ENCODE results near the gene PDE4D. TPM values are rescaled to one million over a fixed set of nuclear protein-coding genes. Genes with fewer than 3 reads are reported as not detected.

PDE4D gene
- total RNA-seq, 1 donor from 2014 or later = 81.0 TPM

GRCh38 chr5:59709846-59710245 lies 183.7 kb downstream of the PDE4D start:
- intact Hi-C loops (cut with micrococcal nuclease) = no loop called here

GRCh38 chr5:59709346-59709821 lies 184.1 kb downstream of the PDE4D start:
- intact Hi-C loops (cut with micrococcal nuclease) = no loop called here

GRCh38 chr5:59704936-59705335 lies 188.6 kb downstream of the PDE4D start:
- intact Hi-C loops (cut with micrococcal nuclease) = no loop called here

- intact Hi-C loops (cut with micrococcal nuclease) = no loop called here
Measured at GRCh38 chr5:59703789-59704188, 189.7 kb downstream of the PDE4D start.

- intact Hi-C loops (cut with micrococcal nuclease) = no loop called here
Measured at GRCh38 chr5:59698207-59699178, 195.0 kb downstream of the PDE4D start.

- intact Hi-C loops (cut with micrococcal nuclease) = no loop called here
Measured at GRCh38 chr5:59694411-59694810, 199.1 kb downstream of the PDE4D start.

- intact Hi-C loops (cut with micrococcal nuclease) = no loop called here
Measured at GRCh38 chr5:59693492-59694309, 199.8 kb downstream of the PDE4D start.

- intact Hi-C loops (cut with micrococcal nuclease) = no loop called here
Measured at GRCh38 chr5:59685793-59686192, 207.7 kb downstream of the PDE4D start.

GRCh38 chr5:59685191-59685530 lies 208.4 kb downstream of the PDE4D start:
- intact Hi-C loops (cut with micrococcal nuclease) = no loop called here

GRCh38 chr5:59684388-59685190 lies 208.9 kb downstream of the PDE4D start:
- intact Hi-C loops (cut with micrococcal nuclease) = no loop called here

- intact Hi-C loops (cut with micrococcal nuclease) = no loop called here
Measured at GRCh38 chr5:59683311-59683710, 210.2 kb downstream of the PDE4D start.

GRCh38 chr5:59682542-59682941 lies 211.0 kb downstream of the PDE4D start:
- intact Hi-C loops (cut with micrococcal nuclease) = no loop called here

- intact Hi-C loops (cut with micrococcal nuclease) = loop anchor here (10.0 kb wide), 1 partner anchor 804 kb away; no protein-coding TSS in a partner anchor
Measured at GRCh38 chr5:59678943-59679342, 214.6 kb downstream of the PDE4D start.

- intact Hi-C loops (cut with micrococcal nuclease) = loop anchor here (10.0 kb wide), 1 partner anchor 800 kb away; no protein-coding TSS in a partner anchor
Measured at GRCh38 chr5:59674763-59675162, 218.8 kb downstream of the PDE4D start.

- intact Hi-C loops (cut with micrococcal nuclease) = loop anchor here (1.0 to 10.0 kb wide), 6 partner anchors 51 to 799 kb away; no protein-coding TSS in a partner anchor
Measured at GRCh38 chr5:59673438-59674058, 220.0 kb downstream of the PDE4D start.

GRCh38 chr5:59666440-59667068 lies 227.0 kb downstream of the PDE4D start:
- intact Hi-C loops (cut with micrococcal nuclease) = loop anchor here (10.0 kb wide), 1 partner anchor 632 kb away; no protein-coding TSS in a partner anchor

- intact Hi-C loops (cut with micrococcal nuclease) = loop anchor here (10.0 kb wide), 1 partner anchor 631 kb away; no protein-coding TSS in a partner anchor
Measured at GRCh38 chr5:59665832-59666203, 227.7 kb downstream of the PDE4D start.

- intact Hi-C loops (cut with micrococcal nuclease) = loop anchor here (10.0 kb wide), 1 partner anchor 630 kb away; no protein-coding TSS in a partner anchor
Measured at GRCh38 chr5:59665086-59665831, 228.3 kb downstream of the PDE4D start.
